Sigmoid colon (tissue), 7 donors: ENCODE results near the gene PSMG4. TPM values are rescaled to one million over a fixed set of nuclear protein-coding genes. Genes with fewer than 3 reads are reported as not detected.

Source experiments
- DNase-seq: peaks from one replicate; pipeline ENCODE4 v3.0.0-alpha.2; 2019
- H3K27ac ChIP-seq, 4 donors: fragments of 200-600 bp; sonication (generic); one replicate each; pipeline ENCODE4 v1.5.1; 2016 to 2019; ENCODE audit warnings: mild to moderate bottlenecking in 1 of 4
- H3K27me3 ChIP-seq, 3 donors: fragments of 200-600 bp; sonication (generic); one replicate each; pipeline ENCODE4 v1.5.1; 2019; ENCODE audit warnings: mild to moderate bottlenecking in 1 of 3
- H3K36me3 ChIP-seq, 4 donors: fragments of 200-600 bp; sonication (generic); one replicate each; pipeline ENCODE4 v1.5.1; 2016 to 2019
- H3K4me1 ChIP-seq, 4 donors: fragments of 200-600 bp; sonication (generic); one replicate each; pipeline ENCODE4 v1.5.1; 2017 to 2019
- H3K4me3 ChIP-seq, 4 donors: fragments of 200-600 bp; sonication (generic); one replicate each; pipeline ENCODE4 v1.5.1; 2017 to 2019; ENCODE audit warnings: mild to moderate bottlenecking in 2 of 4, moderate library complexity in 1 of 4
- H3K9me3 ChIP-seq, 4 donors: fragments of 200-600 bp in 3 of 4; sonication (generic) in 3 of 4; one replicate each; pipeline versions ENCODE4 v1.5.1 to v1.6.1; 2013 to 2019
- CTCF ChIP-seq, 4 experiments: fragments of 450-650 bp in 3 of 4; fragments of 200-600 bp in 1 of 4; IDR thresholded peaks; one replicate each; pipeline ENCODE4 v1.5.1; 2016 to 2019; ENCODE audit warnings: antibody characterized with exemption in 4 of 4, mild to moderate bottlenecking in 3 of 4, moderate library complexity in 2 of 4
- EP300 ChIP-seq, 4 donors: sonication (generic); formaldehyde crosslinking; IDR thresholded peaks; one replicate each; pipeline ENCODE4 v1.6.1; 2017; ENCODE audit warnings: antibody characterized with exemption in 4 of 4
- POLR2A ChIP-seq, 2 donors: fragments of 450-650 bp; IDR thresholded peaks; one replicate each; pipeline ENCODE4 v1.6.1; 2016; ENCODE audit warnings: antibody characterized with exemption in 2 of 2, mild to moderate bottlenecking in 2 of 2, moderate library complexity in 2 of 2
- POLR2AphosphoS5 ChIP-seq, 4 donors: sonication (generic); formaldehyde crosslinking; IDR thresholded peaks; one replicate each; pipeline ENCODE4 v1.6.1; 2017; ENCODE audit warnings: antibody characterized with exemption in 4 of 4
- WGBS, 2 donors: extraction: QIAGEN DNeasy Blood & Tissue Kit; methylation state at CpG; one replicate each; pipeline ENCODE4 v1.1.7; 2013; 5-methylcytosine and 5-hydroxymethylcytosine counted together
- intact Hi-C: fragments of 100-400 bp; cut with DNase I; formaldehyde crosslinking; loops from one replicate; pipeline ENCODE4 v1.15.1; 2023
- polyA plus RNA-seq, 3 donors: library from polyadenylated mRNA; stranded (reverse); fragments of 200-250 nt; gene quantifications; one replicate each; pipeline ENCODE4 v1.2.3, GENCODE V29; 2013
- total RNA-seq, 4 donors: library from RNA; depleted of rRNA; stranded (reverse); fragments of >200 nt; gene quantifications; one replicate each; pipeline ENCODE4 v1.1.0, GENCODE V29; 2016
- donor health status: healthy with polysubstance abuse.
- donor health status: Bipolar disorder and iron deficiency.
- donor health status: healthy.

PSMG4 gene
- total and polyA plus RNA-seq, 7 donors, result 14.6 to 39.0 (median 30.0) TPM

- H3K4me1 ChIP-seq, result peaks cover 0 to 39% (median 28%) of the 10 kb centered on the region in 4 donors
- WGBS, 2 donors, result 49 to 56% methylated on average over 12 of the region's 12 CpGs
- peak overlapping the region; percentile 75 to 83 (median 80) for H3K27ac ChIP-seq
- no peaks in the 10 kb centered on the region for H3K9me3 ChIP-seq
- TF ChIP-seq EP300 (IDR thresholded peaks at IDR 0.05) (no peak), POLR2AphosphoS5 (IDR thresholded peaks at IDR 0.05) (no peak), POLR2A (IDR thresholded peaks at IDR 0.05) (no peak), CTCF (IDR thresholded peaks at IDR 0.05) (no peak)
- H3K27me3 ChIP-seq, result no peaks in the 10 kb centered on the region
- intact Hi-C loops, result loop anchor here (5.0 kb wide), 2 partner anchors 191 to 261 kb away; partner anchors contain the start of genes NQO2 and RIPK1
- peaks cover 0 to under 1% (median 0%) of the 10 kb centered on the region in 4 donors for H3K36me3 ChIP-seq
- H3K4me3 ChIP-seq, result peak overlapping the region; percentile 73 to 99 (median 86)
- no peak for DNase-seq
These were observed 546 bp upstream of the PSMG4 start for GRCh38 chr6:3258201-3258600.

- WGBS, 2 donors, result 1% methylated on average over 21 of the region's 21 CpGs
- H3K4me1 ChIP-seq, result peaks cover 0 to 39% (median 28%) of the 10 kb centered on the region in 4 donors
- H3K4me3 ChIP-seq, result peak overlapping the region; percentile 73 to 99 (median 86)
- H3K27ac ChIP-seq, result peak overlapping the region; percentile 75 to 83 (median 80)
- no peaks in the 10 kb centered on the region for H3K9me3 ChIP-seq
- intact Hi-C loops, result loop anchor here (5.0 kb wide), 2 partner anchors 192 to 262 kb away; partner anchors contain the start of genes NQO2 and RIPK1
- TF ChIP-seq POLR2AphosphoS5 (IDR thresholded peaks at IDR 0.05) (no peak), CTCF (IDR thresholded peaks at IDR 0.05) (peak in 1 of 4 experiments; percentile 20)
- no peak for DNase-seq
- peaks cover 0 to 14% (median 5%) of the 10 kb centered on the region in 4 donors for H3K36me3 ChIP-seq
- H3K27me3 ChIP-seq, result no peaks in the 10 kb centered on the region
These were observed 778 bp downstream of the PSMG4 start for GRCh38 chr6:3259491-3259958.

GRCh38 chr6:3260296-3260695 is 1.5 kb downstream of the PSMG4 start:
- H3K9me3 ChIP-seq, result no peaks in the 10 kb centered on the region
- 80 to 85% methylated on average over 14 of the region's 14 CpGs for WGBS, 2 donors

GRCh38 chr6:3260772-3261517 is 2.2 kb downstream of the PSMG4 start:
- no peak for DNase-seq
- Histone ChIP-seq H3K27me3 (no peaks in the 10 kb centered on the region), H3K4me1 (peaks cover 0 to 48% (median 35%) of the 10 kb centered on the region in 4 donors), H3K9me3 (no peaks in the 10 kb centered on the region), H3K27ac (no peak overlapping the region), H3K4me3 (no peak overlapping the region), H3K36me3 (peaks cover 0 to 17% (median 5%) of the 10 kb centered on the region in 4 donors)
- no peak for TF ChIP-seq POLR2AphosphoS5 (IDR thresholded peaks at IDR 0.05)
- no peak for TF ChIP-seq EP300 (IDR thresholded peaks at IDR 0.05)
- TF ChIP-seq CTCF (IDR thresholded peaks at IDR 0.05), result no peak
- TF ChIP-seq POLR2A (IDR thresholded peaks at IDR 0.05), result no peak
- 84 to 87% methylated on average over 17 of the region's 17 CpGs for WGBS, 2 donors
- intact Hi-C loops, result no loop called here

More at GRCh38 chr6:3260296-3260695, 1.5 kb downstream of the PSMG4 start:
- Histone ChIP-seq H3K27me3 (no peaks in the 10 kb centered on the region), H3K4me3 (no peak overlapping the region), H3K4me1 (peaks cover 0 to 44% (median 30%) of the 10 kb centered on the region in 4 donors), H3K36me3 (peaks cover 0 to 17% (median 5%) of the 10 kb centered on the region in 4 donors), H3K27ac (no peak overlapping the region)
- TF ChIP-seq CTCF (IDR thresholded peaks at IDR 0.05) (no peak), POLR2A (IDR thresholded peaks at IDR 0.05) (no peak), POLR2AphosphoS5 (IDR thresholded peaks at IDR 0.05) (no peak), EP300 (IDR thresholded peaks at IDR 0.05) (no peak)
- no peak for DNase-seq
- intact Hi-C loops, result no loop called here
